Mesenchymal stem cell (in vitro differentiated cells and primary cell): ENCODE results near the gene BICRA.

Experiments
- DNase-seq: peaks from one replicate; pipeline ENCODE4 v3.0.0-alpha.2; 2013
- H2AFZ ChIP-seq: one replicate; pipeline ENCODE4 v1.6.1; 2013; ENCODE audit warnings: low read depth, mild to moderate bottlenecking, control low read depth, inconsistent platforms, low read length, moderate library complexity
- H2AK5ac ChIP-seq: 2 replicates; pipeline ENCODE4 v1.6.1; 2013; ENCODE audit warnings: low read length, moderate library complexity, mild to moderate bottlenecking, inconsistent platforms; ENCODE audit not compliant: severe bottlenecking
- H2BK120ac ChIP-seq: one replicate; pipeline ENCODE4 v1.6.1; 2013; ENCODE audit warnings: low read depth, mild to moderate bottlenecking, inconsistent platforms, low read length, moderate library complexity
- H2BK12ac ChIP-seq, 2 experiments: one replicate each; pipeline ENCODE4 v1.6.1; 2013; ENCODE audit warnings: inconsistent platforms in 2 of 2, low read length in 2 of 2, mild to moderate bottlenecking in 2 of 2, moderate library complexity in 2 of 2, control low read depth in 1 of 2
- H2BK15ac ChIP-seq: one replicate; pipeline ENCODE4 v1.6.1; 2013; ENCODE audit warnings: mild to moderate bottlenecking, low read depth, inconsistent platforms; ENCODE audit not compliant: poor library complexity, severe bottlenecking
- H2BK5ac ChIP-seq: 2 replicates; pipeline ENCODE4 v1.6.1; 2013; ENCODE audit warnings: low read depth, mild to moderate bottlenecking, low read length, control low read depth, inconsistent platforms; ENCODE audit not compliant: poor library complexity, severe bottlenecking
- H3K14ac ChIP-seq, 2 experiments: one replicate each; pipeline ENCODE4 v1.6.1; 2013; ENCODE audit warnings: inconsistent platforms in 2 of 2, low read length in 2 of 2, control low read depth in 1 of 2, mild to moderate bottlenecking in 1 of 2, moderate library complexity in 1 of 2
- H3K18ac ChIP-seq, 2 experiments: one replicate each; pipeline ENCODE4 v1.6.1; 2013; ENCODE audit warnings: inconsistent platforms in 2 of 2, low read length in 2 of 2, control low read depth in 1 of 2, low read depth in 1 of 2, mild to moderate bottlenecking in 1 of 2
- H3K23ac ChIP-seq, 2 experiments: one replicate each; pipeline ENCODE4 v1.6.1; 2013; ENCODE audit warnings: inconsistent platforms in 2 of 2, low read length in 2 of 2, mild to moderate bottlenecking in 2 of 2, moderate library complexity in 2 of 2, control low read depth in 1 of 2
- H3K27ac ChIP-seq: 2 replicates; pipeline ENCODE4 v1.5.1; 2013; ENCODE audit warnings: mild to moderate bottlenecking, moderate library complexity, low read length, control low read depth, inconsistent platforms; ENCODE audit not compliant: poor library complexity, severe bottlenecking
- H3K27me3 ChIP-seq, 2 experiments: 2 replicates each; pipeline versions ENCODE4 v1.6.1 to v1.7.0; 2013; ENCODE audit warnings: low read length in 2 of 2, mild to moderate bottlenecking in 2 of 2, moderate library complexity in 2 of 2, control low read depth in 1 of 2, inconsistent platforms in 1 of 2; ENCODE audit not compliant: control insufficient read depth in 1 of 2, insufficient read depth in 1 of 2
- H3K36me3 ChIP-seq, 2 experiments: 2 replicates each; pipeline versions ENCODE4 v1.6.1 to v1.7.0; 2013; ENCODE audit warnings: low read length in 2 of 2, control low read depth in 1 of 2, inconsistent platforms in 1 of 2, low read depth in 1 of 2, mild to moderate bottlenecking in 1 of 2; ENCODE audit not compliant: insufficient read depth in 2 of 2, control insufficient read depth in 1 of 2
- H3K4ac ChIP-seq, 2 experiments: one replicate each; pipeline ENCODE4 v1.6.1; 2013; ENCODE audit warnings: inconsistent platforms in 2 of 2, low read length in 2 of 2, mild to moderate bottlenecking in 2 of 2, moderate library complexity in 2 of 2, control low read depth in 1 of 2, low read depth in 1 of 2
- H3K4me1 ChIP-seq: 2 replicates; pipeline ENCODE4 v1.6.1; 2013; ENCODE audit warnings: low read depth, low read length, control low read depth; ENCODE audit not compliant: control insufficient read depth, insufficient read depth
- H3K4me2 ChIP-seq: 2 replicates; pipeline ENCODE4 v1.6.1; 2013; ENCODE audit warnings: low read length, mild to moderate bottlenecking, inconsistent platforms; ENCODE audit not compliant: poor library complexity, severe bottlenecking
- H3K4me3 ChIP-seq, 2 experiments: 2 replicates each; pipeline versions ENCODE4 v1.5.1 to v1.7.0; 2013; ENCODE audit warnings: low read length in 2 of 2, mild to moderate bottlenecking in 2 of 2, control low read depth in 1 of 2, low read depth in 1 of 2; ENCODE audit not compliant: insufficient read depth in 1 of 2
- H3K79me1 ChIP-seq: replicated peaks from 2 replicates; pipeline ENCODE4 v1.6.1; 2013; ENCODE audit warnings: mild to moderate bottlenecking, control low read depth, low read length, inconsistent platforms; ENCODE audit not compliant: poor library complexity, severe bottlenecking
- H3K9ac ChIP-seq: 2 replicates; pipeline ENCODE4 v1.7.0; 2013; ENCODE audit warnings: mild to moderate bottlenecking, low read length, moderate library complexity
- H3K9me3 ChIP-seq: 2 replicates; pipeline ENCODE4 v1.7.0; 2013; ENCODE audit warnings: mild to moderate bottlenecking, low read length; ENCODE audit not compliant: control insufficient read depth
- H4K8ac ChIP-seq: one replicate; pipeline ENCODE4 v1.6.1; 2013; ENCODE audit warnings: inconsistent platforms, mild to moderate bottlenecking, low read length, moderate library complexity
- H4K91ac ChIP-seq: one replicate; pipeline ENCODE4 v1.6.1; 2013; ENCODE audit warnings: mild to moderate bottlenecking, low read length, inconsistent platforms
- WGBS: methylation state at CpG from one replicate; pipeline ENCODE4 v1.1.7; 2013; ENCODE audit warnings: mixed read lengths; 5-methylcytosine and 5-hydroxymethylcytosine counted together

The BICRA gene

GRCh38 chr19:47675271-47675670 lies 66.3 kb downstream of the BICRA start:
- no peak overlapping the region for H3K27ac ChIP-seq
- WGBS, result 96% methylated on average over 12 of the region's 12 CpGs

DNA sequence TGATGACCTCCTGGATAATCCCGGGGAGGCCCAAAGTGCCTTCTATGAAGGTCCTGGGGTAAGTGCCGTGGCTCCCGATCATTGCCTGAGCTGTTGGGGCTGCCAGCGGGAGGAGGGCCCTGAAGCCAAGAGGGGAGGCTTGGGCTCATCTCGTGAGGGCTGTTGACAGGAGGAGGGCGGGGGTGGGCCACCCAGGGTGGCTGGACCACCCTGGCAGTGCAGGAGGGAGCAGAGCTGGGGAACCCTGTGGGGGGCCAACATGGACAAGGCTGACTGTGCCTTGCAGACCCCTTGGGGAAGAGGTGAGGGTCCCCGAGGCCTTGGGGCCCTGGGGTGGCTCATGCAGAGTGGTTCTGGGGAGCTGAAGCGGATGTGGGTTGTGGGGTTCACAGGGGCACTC lies 66.9 kb downstream of the BICRA start:
- H3K14ac ChIP-seq, result no peak overlapping the region
- H3K4me2 ChIP-seq, result no peak overlapping the region
- peaks cover 56 to 81% of the 10 kb centered on the region in 2 experiments for H3K36me3 ChIP-seq
- WGBS, result 90% methylated on average over 8 of the region's 8 CpGs
- no peak for DNase-seq
- H3K23ac ChIP-seq, result no peak overlapping the region
- no peak overlapping the region for H3K4me3 ChIP-seq
- H4K8ac ChIP-seq, result no peak overlapping the region
- peaks cover 51% of the 10 kb centered on the region for H3K79me1 ChIP-seq
- no peak overlapping the region for H2AFZ ChIP-seq
- H3K27ac ChIP-seq, result no peak overlapping the region
- H4K91ac ChIP-seq, result no peak overlapping the region
- no peaks in the 10 kb centered on the region for H3K9me3 ChIP-seq
- H3K9ac ChIP-seq, result no peak overlapping the region
- H3K4me1 ChIP-seq, result no peaks in the 10 kb centered on the region
- H2AK5ac ChIP-seq, result no peak overlapping the region
- H2BK12ac ChIP-seq, result no peak overlapping the region
- H2BK5ac ChIP-seq, result no peak overlapping the region
- H3K4ac ChIP-seq, result no peak overlapping the region
- H2BK120ac ChIP-seq, result no peak overlapping the region
- H3K18ac ChIP-seq, result no peak overlapping the region
- H3K27me3 ChIP-seq, result no peaks in the 10 kb centered on the region
- H2BK15ac ChIP-seq, result no peak overlapping the region

More at GRCh38 chr19:47675271-47675670, 66.3 kb downstream of the BICRA start:
- no peaks in the 10 kb centered on the region for H3K9me3 ChIP-seq
- no peak overlapping the region for H2AK5ac ChIP-seq
- no peak overlapping the region for H2BK120ac ChIP-seq
- no peak overlapping the region for H3K23ac ChIP-seq
- H3K4ac ChIP-seq, result no peak overlapping the region
- H2BK12ac ChIP-seq, result no peak overlapping the region
- H3K9ac ChIP-seq, result no peak overlapping the region
- no peak overlapping the region for H3K14ac ChIP-seq
- peaks cover 52% of the 10 kb centered on the region for H3K79me1 ChIP-seq
- no peaks in the 10 kb centered on the region for H3K27me3 ChIP-seq
- peaks cover 59 to 81% of the 10 kb centered on the region in 2 experiments for H3K36me3 ChIP-seq
- H4K91ac ChIP-seq, result peak overlapping the region; percentile 4
- H3K4me3 ChIP-seq, result no peak overlapping the region
- no peaks in the 10 kb centered on the region for H3K4me1 ChIP-seq
- H2AFZ ChIP-seq, result no peak overlapping the region
- H4K8ac ChIP-seq, result no peak overlapping the region
- H2BK5ac ChIP-seq, result no peak overlapping the region
- no peak overlapping the region for H2BK15ac ChIP-seq
- no peak for DNase-seq
- no peak overlapping the region for H3K18ac ChIP-seq
- H3K4me2 ChIP-seq, result no peak overlapping the region

- Histone ChIP-seq H3K23ac (no peak overlapping the region), H2BK120ac (no peak overlapping the region), H3K4ac (no peak overlapping the region), H3K14ac (no peak overlapping the region), H4K8ac (no peak overlapping the region), H2BK12ac (no peak overlapping the region), H3K4me3 (no peak overlapping the region), H3K4me2 (no peak overlapping the region), H3K4me1 (no peaks in the 10 kb centered on the region), H3K36me3 (peaks cover 58 to 85% of the 10 kb centered on the region in 2 experiments), H2AK5ac (no peak overlapping the region), H3K9ac (no peak overlapping the region), H3K27ac (no peak overlapping the region), H2BK15ac (no peak overlapping the region), H4K91ac (no peak overlapping the region), H3K27me3 (no peaks in the 10 kb centered on the region), H3K79me1 (peaks cover 51% of the 10 kb centered on the region), H2AFZ (no peak overlapping the region), H3K9me3 (no peaks in the 10 kb centered on the region), H3K18ac (no peak overlapping the region), H2BK5ac (no peak overlapping the region)
- 90% methylated on average over 8 of the region's 8 CpGs for WGBS
- DNase-seq, result no peak
Measured at GRCh38 chr19:47676811-47677210, 67.9 kb downstream of the BICRA start.

DNA sequence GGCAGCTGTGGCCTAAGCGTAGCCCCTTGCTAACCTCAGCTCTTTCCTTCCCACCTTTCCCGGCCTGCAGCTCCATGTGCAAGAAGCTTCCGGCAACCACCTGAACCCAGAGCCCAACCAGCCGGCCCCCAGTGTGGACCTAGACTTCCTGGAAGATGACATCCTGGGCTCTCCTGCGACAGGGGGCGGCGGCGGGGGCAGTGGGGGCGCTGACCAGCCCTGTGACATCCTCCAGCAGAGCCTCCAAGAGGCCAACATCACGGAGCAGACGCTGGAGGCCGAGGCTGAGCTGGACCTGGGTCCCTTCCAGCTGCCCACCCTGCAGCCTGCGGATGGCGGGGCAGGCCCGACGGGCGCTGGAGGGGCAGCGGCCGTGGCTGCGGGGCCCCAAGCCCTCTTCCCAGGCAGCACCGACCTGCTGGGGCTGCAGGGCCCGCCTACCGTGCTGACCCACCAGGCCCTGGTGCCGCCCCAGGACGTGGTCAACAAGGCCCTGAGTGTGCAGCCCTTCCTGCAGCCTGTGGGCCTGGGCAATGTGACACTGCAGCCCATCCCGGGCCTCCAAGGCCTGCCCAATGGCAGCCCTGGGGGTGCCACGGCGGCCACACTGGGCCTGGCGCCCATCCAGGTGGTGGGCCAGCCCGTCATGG lies 70.4 kb downstream of the BICRA start:
- Histone ChIP-seq H2BK12ac (peak overlapping the region in 1 of 2 experiments; percentile 48), H3K14ac (no peak overlapping the region), H2BK5ac (no peak overlapping the region), H3K36me3 (peaks cover 54 to 79% of the 10 kb centered on the region in 2 experiments), H3K27ac (no peak overlapping the region), H2BK15ac (no peak overlapping the region), H2BK120ac (no peak overlapping the region), H4K8ac (no peak overlapping the region), H3K4ac (no peak overlapping the region), H3K79me1 (peaks cover 47% of the 10 kb centered on the region), H2AFZ (no peak overlapping the region), H3K27me3 (no peaks in the 10 kb centered on the region), H3K9ac (no peak overlapping the region), H3K4me2 (no peak overlapping the region), H3K4me3 (no peak overlapping the region), H2AK5ac (no peak overlapping the region), H3K4me1 (no peaks in the 10 kb centered on the region), H4K91ac (no peak overlapping the region), H3K9me3 (no peaks in the 10 kb centered on the region), H3K18ac (no peak overlapping the region), H3K23ac (no peak overlapping the region)
- no peak for DNase-seq
- WGBS, result 95% methylated on average over 30 of the region's 30 CpGs
